GM20000 (cell line): ENCODE data around the gene VWF.
"Not testable (repeated sequence)": the region's sequence is repeated elsewhere in the genome, so short reads cannot be mapped to it uniquely, and the experiment has no call there.

Source experiments
- DNase-seq: peaks from one replicate; pipeline ENCODE4 v3.0.0; 2012; ENCODE audit warnings: low spot score
- TF ChIP-seq, protein P1 (sequence below): IDR thresholded peaks from 2 replicates; pipeline ENCODE4 v1.5.1; 2012; ENCODE audit warnings: mild to moderate bottlenecking, control low read depth; ENCODE audit errors: extremely low read depth, missing control alignments

The VWF gene

DNA sequence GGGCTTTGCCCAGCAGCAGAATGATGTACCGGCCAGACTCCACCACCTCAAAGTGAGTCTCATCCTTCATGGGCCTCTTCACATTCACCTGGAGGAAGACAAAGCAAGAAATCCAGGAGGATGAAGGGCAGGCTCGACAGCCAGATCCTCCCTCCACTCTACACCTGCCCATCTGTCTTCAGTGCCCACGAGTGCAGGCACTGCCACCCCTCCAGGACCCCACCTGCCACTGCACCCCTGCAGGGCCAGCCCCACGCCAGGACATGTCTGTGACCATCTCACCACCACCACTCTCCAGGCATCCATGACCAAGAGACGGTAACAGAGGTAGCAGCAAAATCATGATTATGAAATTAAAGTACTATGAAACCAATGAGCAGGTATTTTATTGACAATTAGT lies 95.1 kb downstream of the VWF start:
- no peak for DNase-seq
- TF ChIP-seq, protein P1, sequence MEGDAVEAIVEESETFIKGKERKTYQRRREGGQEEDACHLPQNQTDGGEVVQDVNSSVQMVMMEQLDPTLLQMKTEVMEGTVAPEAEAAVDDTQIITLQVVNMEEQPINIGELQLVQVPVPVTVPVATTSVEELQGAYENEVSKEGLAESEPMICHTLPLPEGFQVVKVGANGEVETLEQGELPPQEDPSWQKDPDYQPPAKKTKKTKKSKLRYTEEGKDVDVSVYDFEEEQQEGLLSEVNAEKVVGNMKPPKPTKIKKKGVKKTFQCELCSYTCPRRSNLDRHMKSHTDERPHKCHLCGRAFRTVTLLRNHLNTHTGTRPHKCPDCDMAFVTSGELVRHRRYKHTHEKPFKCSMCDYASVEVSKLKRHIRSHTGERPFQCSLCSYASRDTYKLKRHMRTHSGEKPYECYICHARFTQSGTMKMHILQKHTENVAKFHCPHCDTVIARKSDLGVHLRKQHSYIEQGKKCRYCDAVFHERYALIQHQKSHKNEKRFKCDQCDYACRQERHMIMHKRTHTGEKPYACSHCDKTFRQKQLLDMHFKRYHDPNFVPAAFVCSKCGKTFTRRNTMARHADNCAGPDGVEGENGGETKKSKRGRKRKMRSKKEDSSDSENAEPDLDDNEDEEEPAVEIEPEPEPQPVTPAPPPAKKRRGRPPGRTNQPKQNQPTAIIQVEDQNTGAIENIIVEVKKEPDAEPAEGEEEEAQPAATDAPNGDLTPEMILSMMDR = no peak

DNA sequence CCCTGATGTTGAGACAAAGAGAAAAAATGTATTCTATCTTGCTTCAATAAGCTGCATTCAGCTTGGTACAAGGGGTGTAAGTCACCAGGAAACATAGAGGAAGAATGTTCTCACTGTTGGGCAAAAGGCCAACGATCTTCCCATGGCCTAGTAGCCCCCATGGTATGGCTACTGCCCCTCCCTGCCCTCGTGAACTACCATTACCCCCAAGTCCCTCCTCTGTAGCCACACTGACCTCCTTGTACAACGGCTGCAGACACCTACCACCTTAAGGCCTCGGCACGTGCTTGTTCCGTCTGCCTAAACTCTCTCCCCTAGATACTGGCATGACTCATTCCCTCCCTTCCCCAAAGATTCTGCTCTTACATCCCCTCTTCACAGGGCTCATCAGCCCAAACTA lies 97.5 kb downstream of the VWF start:
- TF ChIP-seq, protein P1 = no peak
- DNase-seq = no peak

DNA sequence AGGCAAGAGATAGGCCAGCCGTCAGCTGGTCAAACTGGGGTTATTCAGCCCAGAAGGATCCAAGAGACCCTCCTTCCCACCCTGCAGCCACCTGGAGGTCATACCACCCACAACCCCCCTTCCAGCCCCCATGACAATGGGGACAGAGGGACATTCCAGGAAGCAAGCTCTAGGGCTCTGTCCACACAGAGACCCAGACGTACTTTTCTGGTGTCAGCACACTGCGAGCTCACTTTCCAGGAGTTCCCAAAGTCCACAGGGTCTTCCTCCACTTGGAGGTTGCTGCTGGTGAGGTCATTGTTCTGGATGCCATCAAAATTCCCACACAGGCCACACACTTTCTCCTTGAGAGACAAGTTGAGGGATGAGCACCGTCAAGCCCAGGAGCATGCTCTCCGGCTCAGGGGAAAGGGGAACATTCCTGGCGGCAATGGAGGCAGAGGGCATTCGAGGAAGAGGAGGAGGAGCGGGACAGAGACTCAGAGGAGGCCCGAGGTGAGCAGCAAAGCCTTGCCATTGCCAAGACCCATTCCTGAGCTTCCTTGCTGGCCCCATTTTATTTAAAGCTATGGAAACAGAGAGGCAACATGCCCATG lies 98.7 kb downstream of the VWF start:
- DNase-seq = not testable (repeated sequence)

DNA sequence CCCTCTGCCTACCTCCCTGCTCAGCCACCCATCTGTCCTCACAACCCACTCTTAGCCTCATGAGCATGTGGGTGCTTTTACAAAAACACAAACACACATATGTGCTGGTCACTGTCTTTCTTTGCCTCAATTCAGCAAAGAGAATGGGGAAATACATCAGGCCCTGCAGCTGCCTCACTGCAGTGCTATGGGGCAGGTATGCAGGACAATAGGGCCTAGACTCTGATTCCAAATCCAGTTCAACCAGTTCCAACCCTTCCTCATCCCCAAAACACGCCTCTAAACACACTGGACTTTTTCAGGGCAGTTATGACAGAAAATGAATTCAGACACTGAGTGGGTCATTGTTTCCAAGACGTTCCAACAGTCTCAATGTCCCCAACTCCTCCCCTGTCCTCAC lies 100.4 kb downstream of the VWF start:
- not testable (repeated sequence) for DNase-seq

DNA sequence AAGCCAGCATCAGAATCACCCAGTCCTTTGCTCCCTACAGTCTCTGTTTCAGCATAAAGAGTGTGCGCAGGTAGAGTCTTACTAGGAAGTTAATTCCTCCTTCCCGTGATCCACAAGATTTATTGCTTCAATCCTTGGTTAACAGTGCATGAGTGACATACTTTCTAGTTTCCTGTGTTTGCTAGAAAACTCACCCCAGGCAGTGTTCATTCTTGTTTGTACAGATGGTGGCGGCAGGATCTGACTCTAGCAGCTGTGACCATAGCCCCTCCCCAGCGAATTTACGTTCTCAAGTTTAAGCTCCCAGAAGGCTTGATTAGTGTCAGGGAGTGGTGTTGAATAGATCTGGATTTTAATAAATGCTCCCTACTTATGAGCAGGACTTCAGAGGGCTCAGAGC lies 103.5 kb downstream of the VWF start:
- TF ChIP-seq, protein P1 = no peak
- no peak for DNase-seq

DNA sequence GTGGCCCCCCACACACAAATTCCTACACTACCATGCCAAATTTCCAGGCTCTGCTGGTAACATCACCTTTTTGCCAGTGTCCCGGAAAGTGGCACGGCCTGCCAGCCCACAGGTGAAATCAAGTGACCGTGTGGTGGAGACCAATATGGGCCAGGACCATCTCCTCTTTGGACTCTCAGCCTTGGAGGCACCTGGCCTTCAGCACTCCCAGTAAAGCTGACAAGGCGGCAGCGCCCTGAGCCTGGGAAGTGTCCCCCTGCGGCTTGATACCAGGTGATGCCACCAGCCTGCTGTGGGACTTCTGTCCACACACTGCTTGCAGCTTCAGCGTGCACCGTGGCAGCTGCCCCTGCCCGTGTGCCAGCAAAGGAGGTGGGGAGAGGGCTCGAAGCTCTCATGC lies 104.0 kb downstream of the VWF start:
- not testable (repeated sequence) for DNase-seq

DNA sequence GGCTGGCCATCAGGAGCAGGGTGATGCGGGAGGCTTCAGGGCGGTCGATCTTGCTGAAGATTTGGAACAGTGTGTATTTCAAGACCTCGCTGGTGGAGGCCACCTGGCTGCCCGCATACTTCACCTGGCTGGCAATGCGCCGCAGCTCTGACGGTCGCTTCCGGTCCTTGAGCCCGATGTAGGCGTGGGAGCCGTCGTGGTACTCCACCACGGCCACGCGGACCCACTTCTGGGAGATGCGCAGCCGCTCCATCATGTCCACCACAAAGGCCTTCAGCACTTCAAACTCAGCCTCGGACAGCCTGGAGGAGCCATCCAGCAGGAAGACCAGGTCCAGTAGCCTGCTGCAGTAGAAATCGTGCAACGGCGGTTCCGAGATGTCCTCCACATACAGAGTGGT lies 105.2 kb downstream of the VWF start:
- not testable (repeated sequence) for DNase-seq

DNA sequence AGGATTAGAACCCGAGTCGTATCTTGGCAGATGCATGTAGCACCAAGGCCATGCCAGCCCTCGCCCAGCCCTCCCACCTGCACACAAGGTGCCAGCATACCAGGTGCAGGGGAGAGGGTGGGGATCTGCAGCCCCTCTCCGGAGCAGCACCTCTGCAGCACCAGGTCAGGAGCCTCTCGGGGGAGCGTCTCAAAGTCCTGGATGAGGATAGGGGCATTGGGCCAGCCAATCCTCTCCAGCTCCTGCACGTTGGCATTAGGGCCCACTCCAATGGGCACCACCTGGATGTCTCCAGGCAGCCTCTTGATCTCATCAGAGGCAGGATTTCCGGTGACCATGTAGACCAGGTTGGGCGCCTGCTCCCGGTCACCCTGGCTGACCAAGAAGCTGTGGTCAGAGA lies 106.2 kb downstream of the VWF start:
- TF ChIP-seq, protein P1 = no peak
- DNase-seq = no peak

DNA sequence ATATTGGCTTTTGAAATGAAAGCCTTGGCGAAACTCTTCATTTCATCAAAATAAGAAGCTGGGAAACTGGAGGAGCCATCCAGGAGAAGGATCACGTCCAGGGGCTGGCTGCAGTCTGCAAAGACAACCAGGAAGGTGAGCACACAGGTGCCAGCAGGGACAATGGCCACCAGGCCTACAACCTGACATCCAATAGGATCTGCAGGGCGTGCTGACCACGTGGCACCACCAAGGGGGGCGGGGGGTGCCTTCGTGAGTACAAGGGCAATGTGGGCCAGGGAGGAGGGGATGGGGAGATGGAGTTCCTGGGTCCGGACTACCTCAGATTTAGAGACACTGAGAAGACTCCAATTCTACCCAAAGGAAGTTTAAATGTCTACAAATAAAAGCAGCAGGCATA lies 107.7 kb downstream of the VWF start:
- no peak for DNase-seq
- TF ChIP-seq, protein P1 = no peak

DNA sequence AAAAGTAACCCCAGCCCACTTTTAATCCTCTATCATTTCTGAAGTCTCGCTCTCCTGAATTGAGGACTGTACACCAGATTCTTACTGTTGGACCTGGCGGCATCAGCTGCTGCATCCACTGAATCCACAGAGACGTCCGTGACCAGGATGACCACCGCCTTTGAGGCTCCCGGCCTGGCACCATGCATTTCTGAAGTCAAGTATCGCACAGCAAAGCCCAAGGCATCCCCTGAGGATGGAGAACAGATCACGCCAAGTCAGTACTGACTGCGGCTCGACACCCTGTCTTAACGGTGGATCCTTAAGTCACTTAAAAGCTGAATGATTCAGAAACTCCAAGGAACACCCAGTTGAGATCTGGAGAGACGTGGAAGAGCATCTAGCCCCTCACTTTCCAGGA lies 108.5 kb downstream of the VWF start:
- DNase-seq = not testable (repeated sequence)

DNA sequence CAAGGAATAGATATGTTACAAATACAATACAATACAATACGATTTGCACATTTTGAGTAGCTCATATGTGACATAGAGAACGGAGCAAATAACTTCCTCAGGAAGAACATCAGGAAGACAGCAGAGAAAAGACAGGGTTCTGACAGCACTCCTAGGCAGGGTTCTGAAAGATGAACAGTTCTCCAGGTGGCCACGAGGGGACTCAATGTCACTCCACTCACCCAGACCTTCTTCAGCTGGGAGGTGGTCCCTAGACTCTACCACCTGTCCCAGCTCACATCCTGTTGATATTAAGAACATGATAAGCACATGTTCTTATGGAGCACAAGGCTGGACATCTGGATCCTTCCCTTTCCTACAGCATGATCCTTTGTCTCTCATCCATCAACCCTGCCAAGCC lies 109.2 kb downstream of the VWF start:
- DNase-seq = not testable (repeated sequence)

DNA sequence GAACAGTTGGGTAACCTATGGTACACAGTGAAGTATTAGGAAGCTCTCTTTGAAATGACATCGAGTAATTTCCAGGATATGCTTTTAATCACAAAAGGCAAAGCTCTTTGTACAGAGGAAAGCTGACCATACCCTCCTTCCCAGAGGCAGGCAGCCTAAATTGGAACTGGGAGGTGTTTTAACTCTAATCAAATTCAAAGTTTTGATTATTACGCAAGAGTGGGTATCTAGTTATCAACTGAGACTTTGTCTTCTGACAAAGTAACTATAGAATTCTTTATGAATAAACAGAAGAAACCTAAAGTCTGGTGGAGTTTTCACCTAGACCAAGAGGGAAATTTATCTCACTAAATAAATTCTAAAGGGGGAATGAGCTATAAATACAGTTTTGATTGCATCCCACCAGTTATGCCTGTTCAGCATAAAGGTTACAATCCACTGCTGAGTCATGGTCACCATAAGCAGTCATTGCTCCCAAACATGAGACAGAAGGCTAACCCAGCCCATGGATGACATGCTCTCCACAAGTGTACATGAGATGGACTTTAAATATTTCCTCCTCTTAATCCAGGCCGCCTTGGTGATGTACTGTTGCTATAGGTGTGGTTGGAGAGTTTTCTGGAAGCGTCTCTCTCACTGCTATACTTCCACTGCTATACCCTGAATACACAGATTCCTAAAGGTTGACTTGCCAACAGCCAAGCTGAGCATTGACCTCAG lies 113.7 kb downstream of the VWF start:
- not testable (repeated sequence) for DNase-seq
